Measurements from ENCODE around the gene NFYB. TPM values are rescaled to one million over a fixed set of nuclear protein-coding genes. Genes with fewer than 3 reads are reported as not detected.

The NFYB gene
- total and polyA plus RNA-seq, 9 of the 15 experiments (the other 6 are each of a cell fraction or from before 2014, with no cell fraction given), result 14.5 to 51.5 (median 32.3) TPM

- no TSS peak for BruUV-seq (replicated peaks)
- H3K9me3 ChIP-seq (replicated peaks; ENCODE audit: control insufficient read depth, insufficient read depth, low read depth, low read length), result no peaks in the 10 kb centered on the region
Measured at GRCh38 chr12:104152685-104153241, 14.8 kb upstream of the NFYB start.

GRCh38 chr12:104150416-104150815 lies 12.4 kb upstream of the NFYB start:
- Histone ChIP-seq H3K9me3 (replicated peaks; ENCODE audit: control insufficient read depth, insufficient read depth, low read depth, low read length) (no peaks in the 10 kb centered on the region), H3K9me1 (ENCODE audit: control insufficient read depth, insufficient read depth, low read length) (no peaks in the 10 kb centered on the region), H2AFZ (ENCODE audit: low read depth, low read length) (no peak overlapping the region), H3K4me1 (replicated peaks in 1 of 2; ENCODE audit: control insufficient read depth in 2 of 2, insufficient read depth in 2 of 2, low read length in 2 of 2) (peaks cover 12 to 17% of the 10 kb centered on the region in 2 experiments; a peak in 4 of 5 replicates), H3K4me2 (ENCODE audit: insufficient read depth, low read length) (no peak overlapping the region), H3K4me3 (no peak overlapping the region), H3K27ac (ENCODE audit: extremely low read depth, low read depth, low read length) (no peak overlapping the region), H3K79me2 (ENCODE audit: control insufficient read depth, insufficient read depth, low read length) (no peaks in the 10 kb centered on the region), H3K36me3 (ENCODE audit: control insufficient read depth, insufficient read depth, low read length) (no peaks in the 10 kb centered on the region), H4K20me1 (replicated peaks; ENCODE audit: control insufficient read depth, insufficient read depth, low read length) (no peaks in the 10 kb centered on the region), H3K9ac (ENCODE audit: insufficient read depth in 1 of 2, low read depth in 2 of 2, low read length in 2 of 2) (no peak overlapping the region), H3K27me3 (ENCODE audit: control insufficient read depth in 2 of 2, insufficient read depth in 2 of 2, low read length in 2 of 2) (no peaks in the 10 kb centered on the region)
- ATAC-seq (no peak), DNase-seq (ENCODE audit: extremely low read depth in 1 of 4, low spot score in 3 of 4) (no peak), FAIRE-seq (no peak)
- ChIA-PET POLR2A (interaction anchor here (1.0 kb wide), 1 partner anchor 12 kb away, joined by 4 read pairs; the partner anchor contains the start of gene NFYB), CTCF (ENCODE audit: low intra/inter-chr PET ratio) (no interaction called here)
- in situ Hi-C loops (cut with MboI), result no loop called here
- WGBS (ENCODE audit: insufficient coverage, low coverage, missing lambda C conversion rate), result 48% methylated on average over 8 of the region's 8 CpGs
- BruUV-seq (replicated peaks), result no TSS peak
- intact Hi-C loops (cut with micrococcal nuclease), result no loop called here
- TF ChIP-seq ATF3 (IDR thresholded peaks at IDR 0.05) (no peak), ATF3 (CRISPR knock-in tag; conservative IDR thresholded peaks at IDR 0.05) (no peak), ZNF589 (CRISPR knock-in tag; IDR thresholded peaks at IDR 0.05; ENCODE audit: low read depth) (no peak), CTCF (IDR thresholded peaks at IDR 0.05 in 2 of 3, conservative IDR thresholded peaks at IDR 0.05 in 1 of 3; ENCODE audit: insufficient read depth in 2 of 3, low read depth in 1 of 3, low read length in 3 of 3) (no peak), ARNT (IDR thresholded peaks at IDR 0.05) (no peak), HLTF (IDR thresholded peaks at IDR 0.05) (no peak)
- TF ChIP-seq, protein P1, sequence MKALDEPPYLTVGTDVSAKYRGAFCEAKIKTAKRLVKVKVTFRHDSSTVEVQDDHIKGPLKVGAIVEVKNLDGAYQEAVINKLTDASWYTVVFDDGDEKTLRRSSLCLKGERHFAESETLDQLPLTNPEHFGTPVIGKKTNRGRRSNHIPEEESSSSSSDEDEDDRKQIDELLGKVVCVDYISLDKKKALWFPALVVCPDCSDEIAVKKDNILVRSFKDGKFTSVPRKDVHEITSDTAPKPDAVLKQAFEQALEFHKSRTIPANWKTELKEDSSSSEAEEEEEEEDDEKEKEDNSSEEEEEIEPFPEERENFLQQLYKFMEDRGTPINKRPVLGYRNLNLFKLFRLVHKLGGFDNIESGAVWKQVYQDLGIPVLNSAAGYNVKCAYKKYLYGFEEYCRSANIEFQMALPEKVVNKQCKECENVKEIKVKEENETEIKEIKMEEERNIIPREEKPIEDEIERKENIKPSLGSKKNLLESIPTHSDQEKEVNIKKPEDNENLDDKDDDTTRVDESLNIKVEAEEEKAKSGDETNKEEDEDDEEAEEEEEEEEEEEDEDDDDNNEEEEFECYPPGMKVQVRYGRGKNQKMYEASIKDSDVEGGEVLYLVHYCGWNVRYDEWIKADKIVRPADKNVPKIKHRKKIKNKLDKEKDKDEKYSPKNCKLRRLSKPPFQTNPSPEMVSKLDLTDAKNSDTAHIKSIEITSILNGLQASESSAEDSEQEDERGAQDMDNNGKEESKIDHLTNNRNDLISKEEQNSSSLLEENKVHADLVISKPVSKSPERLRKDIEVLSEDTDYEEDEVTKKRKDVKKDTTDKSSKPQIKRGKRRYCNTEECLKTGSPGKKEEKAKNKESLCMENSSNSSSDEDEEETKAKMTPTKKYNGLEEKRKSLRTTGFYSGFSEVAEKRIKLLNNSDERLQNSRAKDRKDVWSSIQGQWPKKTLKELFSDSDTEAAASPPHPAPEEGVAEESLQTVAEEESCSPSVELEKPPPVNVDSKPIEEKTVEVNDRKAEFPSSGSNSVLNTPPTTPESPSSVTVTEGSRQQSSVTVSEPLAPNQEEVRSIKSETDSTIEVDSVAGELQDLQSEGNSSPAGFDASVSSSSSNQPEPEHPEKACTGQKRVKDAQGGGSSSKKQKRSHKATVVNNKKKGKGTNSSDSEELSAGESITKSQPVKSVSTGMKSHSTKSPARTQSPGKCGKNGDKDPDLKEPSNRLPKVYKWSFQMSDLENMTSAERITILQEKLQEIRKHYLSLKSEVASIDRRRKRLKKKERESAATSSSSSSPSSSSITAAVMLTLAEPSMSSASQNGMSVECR (CRISPR knock-in tag; IDR thresholded peaks at IDR 0.05), result no peak

More at GRCh38 chr12:104152685-104153241, 14.8 kb upstream of the NFYB start:
- Histone ChIP-seq H3K4me3 (no peak overlapping the region), H3K9me1 (ENCODE audit: control insufficient read depth, insufficient read depth, low read length) (no peaks in the 10 kb centered on the region), H3K9ac (ENCODE audit: insufficient read depth in 1 of 2, low read depth in 2 of 2, low read length in 2 of 2) (no peak overlapping the region), H3K27me3 (ENCODE audit: control insufficient read depth in 2 of 2, insufficient read depth in 2 of 2, low read length in 2 of 2) (no peaks in the 10 kb centered on the region), H2AFZ (ENCODE audit: low read depth, low read length) (no peak overlapping the region), H3K4me1 (replicated peaks in 1 of 2; ENCODE audit: control insufficient read depth in 2 of 2, insufficient read depth in 2 of 2, low read length in 2 of 2) (peaks cover 8 to 28% of the 10 kb centered on the region in 2 experiments; a peak in 3 of 5 replicates), H3K79me2 (ENCODE audit: control insufficient read depth, insufficient read depth, low read length) (no peaks in the 10 kb centered on the region), H4K20me1 (replicated peaks; ENCODE audit: control insufficient read depth, insufficient read depth, low read length) (no peaks in the 10 kb centered on the region), H3K4me2 (ENCODE audit: insufficient read depth, low read length) (no peak overlapping the region), H3K36me3 (ENCODE audit: control insufficient read depth, insufficient read depth, low read length) (no peaks in the 10 kb centered on the region), H3K27ac (ENCODE audit: extremely low read depth, low read depth, low read length) (no peak overlapping the region)
- in situ Hi-C loops (cut with MboI) (no loop called here), intact Hi-C loops (cut with micrococcal nuclease) (no loop called here)
- POLR2A ChIA-PET, result interaction anchor here (1.0 kb wide), 1 partner anchor 14 kb away, joined by 4 read pairs; the partner anchor contains the start of gene NFYB
- CTCF ChIA-PET (ENCODE audit: low intra/inter-chr PET ratio), result no interaction called here
- FAIRE-seq, result no peak
- DNase-seq (ENCODE audit: extremely low read depth in 1 of 4, low spot score in 3 of 4), result no peak
- peak; percentile 13; the same call in 1 of the 3 replicates for ATAC-seq
- peak; percentile 30; the same call in 1 of the 2 replicates for TF ChIP-seq RFX1 (IDR thresholded peaks at IDR 0.05)
- TF ChIP-seq RBM25 (IDR thresholded peaks at IDR 0.05; ENCODE audit: low read depth, low read length, severe bottlenecking), result no peak
- TF ChIP-seq HOXB6 (CRISPR knock-in tag; IDR thresholded peaks at IDR 0.05; ENCODE audit: borderline replicate concordance), result no peak

All from K562 (cell line).